Stimulated activated CD8-positive, alpha-beta memory T cell treated with anti-CD3 and anti-CD28 coated beads, Interleukin-12 subunit alpha, Interleukin-12 subunit beta, amount 100 ng/mL, for 24 hours (primary cell): ENCODE measurements around the gene LHX4.
"Not testable (repeated sequence)": the region's sequence is repeated elsewhere in the genome, so short reads cannot be mapped to it uniquely, and the experiment has no call there.

Source experiments
- DNase-seq: peaks from one replicate; pipeline ENCODE4 v3.0.0-alpha.2; 2020; ENCODE audit errors: extremely low read depth

LHX4 gene

GRCh38 chr1:180197231-180197630 lies 32.8 kb upstream of the LHX4 start:
- DNase-seq: no peak

GRCh38 chr1:180198196-180198595 lies 31.9 kb upstream of the LHX4 start:
- DNase-seq: no peak

GRCh38 chr1:180198611-180199010 lies 31.5 kb upstream of the LHX4 start:
- no peak for DNase-seq

GRCh38 chr1:180199018-180199417 lies 31.0 kb upstream of the LHX4 start:
- DNase-seq: no peak

GRCh38 chr1:180201451-180202200 lies 28.4 kb upstream of the LHX4 start:
- no peak for DNase-seq

- DNase-seq: not testable (repeated sequence)
These were observed 27.5 kb upstream of the LHX4 start for GRCh38 chr1:180202588-180202987.

GRCh38 chr1:180204231-180204630 lies 25.8 kb upstream of the LHX4 start:
- DNase-seq: no peak

GRCh38 chr1:180206581-180206980 lies 23.5 kb upstream of the LHX4 start:
- DNase-seq: no peak

- no peak for DNase-seq
These were observed 21.8 kb upstream of the LHX4 start for GRCh38 chr1:180208264-180208663.

GRCh38 chr1:180210008-180210620 lies 19.9 kb upstream of the LHX4 start:
- no peak for DNase-seq

- no peak for DNase-seq
These were observed 18.8 kb upstream of the LHX4 start for GRCh38 chr1:180211156-180211859.

GRCh38 chr1:180211860-180212229 lies 18.2 kb upstream of the LHX4 start:
- DNase-seq: no peak

- no peak for DNase-seq
These were observed 16.5 kb upstream of the LHX4 start for GRCh38 chr1:180213401-180214170.

- no peak for DNase-seq
These were observed 14.0 kb upstream of the LHX4 start for GRCh38 chr1:180215856-180216625.

- DNase-seq: no peak
These were observed 13.1 kb upstream of the LHX4 start for GRCh38 chr1:180217006-180217405.

- no peak for DNase-seq
These were observed 11.0 kb upstream of the LHX4 start for GRCh38 chr1:180218806-180219765.

GRCh38 chr1:180219776-180220175 lies 10.3 kb upstream of the LHX4 start:
- DNase-seq: no peak

- no peak for DNase-seq
These were observed 8.6 kb upstream of the LHX4 start for GRCh38 chr1:180221462-180221861.

- no peak for DNase-seq
These were observed 5.2 kb upstream of the LHX4 start for GRCh38 chr1:180224902-180225301.

GRCh38 chr1:180225403-180225802 lies 4.7 kb upstream of the LHX4 start:
- DNase-seq: no peak
